Fibroblast of lung (primary cell): Measurements from ENCODE around the gene MACF1.

Experiments
- EZH2 ChIP-seq: IDR thresholded peaks from 2 replicates; pipeline ENCODE4 v1.5.1; 2012; ENCODE audit warnings: low read length, control low read depth, mild to moderate bottlenecking; ENCODE audit errors: missing control alignments
- TF ChIP-seq, protein P1 (sequence below), 2 donors: IDR thresholded peaks in 1 of 2; conservative IDR thresholded peaks in 1 of 2; 1 replicate in 1 of 2; 2 replicates in 1 of 2; pipeline ENCODE4 v1.5.1; 2011 to 2012; ENCODE audit warnings: low read length in 2 of 2, control low read depth in 1 of 2, inconsistent platforms in 1 of 2, low read depth in 1 of 2, mild to moderate bottlenecking in 1 of 2

GRCh38 chr1:39262802-39263201 is 58.3 kb downstream of the MACF1 start:
- TF ChIP-seq EZH2 = no peak
- TF ChIP-seq, protein P1, sequence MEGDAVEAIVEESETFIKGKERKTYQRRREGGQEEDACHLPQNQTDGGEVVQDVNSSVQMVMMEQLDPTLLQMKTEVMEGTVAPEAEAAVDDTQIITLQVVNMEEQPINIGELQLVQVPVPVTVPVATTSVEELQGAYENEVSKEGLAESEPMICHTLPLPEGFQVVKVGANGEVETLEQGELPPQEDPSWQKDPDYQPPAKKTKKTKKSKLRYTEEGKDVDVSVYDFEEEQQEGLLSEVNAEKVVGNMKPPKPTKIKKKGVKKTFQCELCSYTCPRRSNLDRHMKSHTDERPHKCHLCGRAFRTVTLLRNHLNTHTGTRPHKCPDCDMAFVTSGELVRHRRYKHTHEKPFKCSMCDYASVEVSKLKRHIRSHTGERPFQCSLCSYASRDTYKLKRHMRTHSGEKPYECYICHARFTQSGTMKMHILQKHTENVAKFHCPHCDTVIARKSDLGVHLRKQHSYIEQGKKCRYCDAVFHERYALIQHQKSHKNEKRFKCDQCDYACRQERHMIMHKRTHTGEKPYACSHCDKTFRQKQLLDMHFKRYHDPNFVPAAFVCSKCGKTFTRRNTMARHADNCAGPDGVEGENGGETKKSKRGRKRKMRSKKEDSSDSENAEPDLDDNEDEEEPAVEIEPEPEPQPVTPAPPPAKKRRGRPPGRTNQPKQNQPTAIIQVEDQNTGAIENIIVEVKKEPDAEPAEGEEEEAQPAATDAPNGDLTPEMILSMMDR (conservative IDR thresholded peaks at IDR 0.05 in 1 of 2, IDR thresholded peaks at IDR 0.05 in 1 of 2; ENCODE audit: low read depth in 1 of 2, low read length in 2 of 2) = no peak
